ENCODE data around the gene CACYBP.

Gene CACYBP

GRCh38 chr1:174999936-175000696, at the start of gene CACYBP:
Gene CACYBP, plus strand, starts transcription at chr1:174999947. Its CDS starts 234 bp downstream, at chr1:175000181.
- no peak for DNase-seq (ENCODE audit: low read depth, low spot score)

- peak; percentile 30 for DNase-seq (ENCODE audit: low read depth, low spot score)
Observed at GRCh38 chr1:174953285-174954072, 46.3 kb upstream of the CACYBP start.

- DNase-seq (ENCODE audit: low read depth, low spot score): no peak
Observed at GRCh38 chr1:174954073-174954460, 45.7 kb upstream of the CACYBP start.

GRCh38 chr1:174954671-174955669, 44.8 kb upstream of the CACYBP start:
- no peak for DNase-seq (ENCODE audit: low read depth, low spot score)

- DNase-seq (ENCODE audit: low read depth, low spot score): no peak
Observed at GRCh38 chr1:174956086-174956485, 43.7 kb upstream of the CACYBP start.

- no peak for DNase-seq (ENCODE audit: low read depth, low spot score)
Observed at GRCh38 chr1:174956976-174957375, 42.8 kb upstream of the CACYBP start.

GRCh38 chr1:174957829-174958228, 41.9 kb upstream of the CACYBP start:
- no peak for DNase-seq (ENCODE audit: low read depth, low spot score)

- DNase-seq (ENCODE audit: low read depth, low spot score): no peak
Observed at GRCh38 chr1:174958396-174958795, 41.4 kb upstream of the CACYBP start.

GRCh38 chr1:174960362-174960761, 39.4 kb upstream of the CACYBP start:
- no peak for DNase-seq (ENCODE audit: low read depth, low spot score)

GRCh38 chr1:174963529-174964125, 36.1 kb upstream of the CACYBP start:
- DNase-seq (ENCODE audit: low read depth, low spot score): no peak

- DNase-seq (ENCODE audit: low read depth, low spot score): no peak
Observed at GRCh38 chr1:174964261-174964971, 35.3 kb upstream of the CACYBP start.

GRCh38 chr1:174964972-174965361, 34.8 kb upstream of the CACYBP start:
- DNase-seq (ENCODE audit: low read depth, low spot score): no peak

GRCh38 chr1:174965362-174966007, 34.3 kb upstream of the CACYBP start:
- DNase-seq (ENCODE audit: low read depth, low spot score): peak; percentile 40

GRCh38 chr1:174966008-174966572, 33.7 kb upstream of the CACYBP start:
- no peak for DNase-seq (ENCODE audit: low read depth, low spot score)

GRCh38 chr1:174967845-174968705, 31.7 kb upstream of the CACYBP start:
- DNase-seq (ENCODE audit: low read depth, low spot score): no peak

GRCh38 chr1:174968750-174969244, 30.9 kb upstream of the CACYBP start:
- no peak for DNase-seq (ENCODE audit: low read depth, low spot score)

- no peak for DNase-seq (ENCODE audit: low read depth, low spot score)
Observed at GRCh38 chr1:174969977-174970376, 29.8 kb upstream of the CACYBP start.

- DNase-seq (ENCODE audit: low read depth, low spot score): no peak
Observed at GRCh38 chr1:174971466-174971865, 28.3 kb upstream of the CACYBP start.

- DNase-seq (ENCODE audit: low read depth, low spot score): no peak
Observed at GRCh38 chr1:174971902-174972301, 27.8 kb upstream of the CACYBP start.
